ENCODE data around the gene MAP3K14.

- TF ChIP-seq CTCF (IDR thresholded peaks at IDR 0.05 in 2 of 3, conservative IDR thresholded peaks at IDR 0.05 in 1 of 3; ENCODE audit: control insufficient read depth in 2 of 3, extremely low read depth in 1 of 3, insufficient read depth in 1 of 3, low read depth in 3 of 3, low read length in 3 of 3), result no peak
- TF ChIP-seq ZNF274 (IDR thresholded peaks at IDR 0.05; ENCODE audit: insufficient read depth, insufficient read length), result no peak
- TF ChIP-seq BACH1 (IDR thresholded peaks at IDR 0.05; ENCODE audit: borderline replicate concordance), result no peak
- TF ChIP-seq EZH2 (IDR thresholded peaks at IDR 0.05; ENCODE audit: borderline replicate concordance, control insufficient read depth, low read depth, low read length), result no peak
Observed at GRCh38 chr17:45308016-45308365, 8.8 kb downstream of the MAP3K14 start.

All from GM12878 (cell line).